ENCODE measurements around the gene GDPD4. TPM values are rescaled to one million over a fixed set of nuclear protein-coding genes. Genes with fewer than 3 reads are reported as not detected.

GDPD4 gene
- total RNA-seq, 1 donor from 2014 or later: not detected

DNA sequence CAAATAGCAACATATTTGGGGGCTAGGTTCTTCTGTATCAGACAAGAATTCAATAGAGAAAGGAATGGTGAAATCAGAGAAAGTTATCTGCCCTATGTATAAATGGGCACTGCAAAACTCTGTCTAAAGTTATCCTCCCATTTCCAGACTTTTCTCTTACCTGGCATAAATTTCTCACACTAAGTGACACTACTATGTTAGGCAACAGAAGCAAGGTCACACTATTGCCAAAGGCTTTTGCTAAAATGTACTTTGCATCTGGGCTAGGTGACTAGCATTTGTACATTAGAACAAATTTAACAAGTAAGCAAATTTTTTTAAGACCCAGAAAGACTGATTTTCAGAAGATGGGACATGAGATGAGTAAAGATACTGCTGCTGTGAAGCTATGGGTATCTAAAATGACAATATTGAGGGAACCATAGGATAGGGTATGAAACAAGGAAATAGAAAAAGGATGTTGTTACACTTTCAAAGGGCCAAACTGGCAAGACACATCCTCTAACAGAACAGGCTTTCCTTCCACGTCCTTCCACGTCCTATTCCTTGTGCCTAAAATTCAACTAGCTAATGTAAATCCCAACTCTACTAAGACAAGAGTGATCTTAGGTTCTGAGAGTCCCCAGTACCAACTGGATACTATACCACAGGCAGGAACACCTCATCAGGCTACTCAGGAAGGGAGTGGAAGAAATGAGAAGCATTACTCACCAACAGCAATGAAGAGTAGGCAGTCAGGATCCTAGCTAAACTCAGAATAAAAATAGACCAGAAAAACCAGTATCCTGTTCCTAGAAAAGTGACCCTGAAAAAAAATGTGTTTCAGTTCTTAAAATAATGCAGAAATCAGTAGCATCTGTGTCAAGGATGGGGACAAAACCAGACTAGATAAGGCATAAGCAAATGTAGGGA lies 22.6 kb downstream of the GDPD4 start:
- Histone ChIP-seq H3K27ac (ENCODE audit: low read depth, low read length) (no peak overlapping the region), H3K4me3 (ENCODE audit: low read length in 3 of 3) (no peak overlapping the region)

GRCh38 chr11:77276271-77276670 lies 25.2 kb downstream of the GDPD4 start:
- H3K4me1 ChIP-seq (ENCODE audit: control insufficient read depth in 3 of 3, insufficient read depth in 3 of 3, low read length in 3 of 3): peaks cover 0 to 6% (median 0%) of the 10 kb centered on the region in 3 donors
- no peak overlapping the region for H3K9ac ChIP-seq (ENCODE audit: low read depth in 1 of 3, low read length in 3 of 3)
- H3K27me3 ChIP-seq (ENCODE audit: control insufficient read depth in 3 of 3, insufficient read depth in 3 of 3, low read length in 3 of 3): no peaks in the 10 kb centered on the region
- H3K36me3 ChIP-seq (ENCODE audit: control insufficient read depth in 3 of 3, insufficient read depth in 3 of 3, low read length in 3 of 3): no peaks in the 10 kb centered on the region
- no peak overlapping the region for H3K27ac ChIP-seq (ENCODE audit: low read depth, low read length)
- peaks cover 0 to 4% (median 0%) of the 10 kb centered on the region in 3 donors for H3K9me3 ChIP-seq (ENCODE audit: control insufficient read depth in 3 of 3, low read length in 3 of 3)
- no peak overlapping the region for H3K4me3 ChIP-seq (ENCODE audit: low read length in 3 of 3)

More for the DNA sequence above, 22.6 kb downstream of the GDPD4 start:
- H3K9ac ChIP-seq (ENCODE audit: low read depth in 1 of 3, low read length in 3 of 3): no peak overlapping the region
- peaks cover 0 to 6% (median 0%) of the 10 kb centered on the region in 3 donors for H3K4me1 ChIP-seq (ENCODE audit: control insufficient read depth in 3 of 3, insufficient read depth in 3 of 3, low read length in 3 of 3)
- peaks cover 0 to 4% (median 0%) of the 10 kb centered on the region in 3 donors for H3K9me3 ChIP-seq (ENCODE audit: control insufficient read depth in 3 of 3, low read length in 3 of 3)
- H3K36me3 ChIP-seq (ENCODE audit: control insufficient read depth in 3 of 3, insufficient read depth in 3 of 3, low read length in 3 of 3): no peaks in the 10 kb centered on the region
- H3K27me3 ChIP-seq (ENCODE audit: control insufficient read depth in 3 of 3, insufficient read depth in 3 of 3, low read length in 3 of 3): no peaks in the 10 kb centered on the region

- Histone ChIP-seq H3K9ac (ENCODE audit: low read depth in 1 of 3, low read length in 3 of 3) (no peak overlapping the region), H3K27ac (ENCODE audit: low read depth, low read length) (no peak overlapping the region), H3K4me1 (ENCODE audit: control insufficient read depth in 3 of 3, insufficient read depth in 3 of 3, low read length in 3 of 3) (no peaks in the 10 kb centered on the region), H3K4me3 (ENCODE audit: low read length in 3 of 3) (no peak overlapping the region), H3K36me3 (ENCODE audit: control insufficient read depth in 3 of 3, insufficient read depth in 3 of 3, low read length in 3 of 3) (no peaks in the 10 kb centered on the region), H3K9me3 (ENCODE audit: control insufficient read depth in 3 of 3, low read length in 3 of 3) (no peaks in the 10 kb centered on the region), H3K27me3 (ENCODE audit: control insufficient read depth in 3 of 3, insufficient read depth in 3 of 3, low read length in 3 of 3) (no peaks in the 10 kb centered on the region)
Measured at GRCh38 chr11:77270921-77271320, 30.6 kb downstream of the GDPD4 start.

GRCh38 chr11:77269484-77270123 lies 31.9 kb downstream of the GDPD4 start:
- no peaks in the 10 kb centered on the region for H3K9me3 ChIP-seq (ENCODE audit: control insufficient read depth in 3 of 3, low read length in 3 of 3)
- H3K4me3 ChIP-seq (ENCODE audit: low read length in 3 of 3): no peak overlapping the region
- H3K9ac ChIP-seq (ENCODE audit: low read depth in 1 of 3, low read length in 3 of 3): no peak overlapping the region
- no peaks in the 10 kb centered on the region for H3K4me1 ChIP-seq (ENCODE audit: control insufficient read depth in 3 of 3, insufficient read depth in 3 of 3, low read length in 3 of 3)
- no peak overlapping the region for H3K27ac ChIP-seq (ENCODE audit: low read depth, low read length)
- no peaks in the 10 kb centered on the region for H3K27me3 ChIP-seq (ENCODE audit: control insufficient read depth in 3 of 3, insufficient read depth in 3 of 3, low read length in 3 of 3)
- H3K36me3 ChIP-seq (ENCODE audit: control insufficient read depth in 3 of 3, insufficient read depth in 3 of 3, low read length in 3 of 3): no peaks in the 10 kb centered on the region

DNA sequence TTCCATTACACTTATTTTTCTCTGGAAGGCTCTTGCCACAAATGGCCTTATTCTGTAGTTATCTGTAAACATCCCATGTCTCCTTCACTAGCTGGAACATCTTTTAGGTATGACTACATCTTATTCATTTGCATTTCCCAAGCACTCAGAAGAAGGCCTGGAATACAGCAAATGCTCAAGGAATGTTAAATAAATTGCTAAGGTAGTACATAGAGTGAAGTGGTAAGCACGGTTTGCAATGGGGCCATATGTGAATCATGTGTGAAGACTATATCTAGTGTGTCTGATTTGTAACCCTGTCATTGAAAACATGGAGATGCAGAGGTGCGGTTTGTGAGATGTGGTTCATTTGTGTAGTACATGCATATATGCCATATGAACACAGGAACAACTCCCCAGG lies 33.5 kb downstream of the GDPD4 start:
- Histone ChIP-seq H3K36me3 (ENCODE audit: control insufficient read depth in 3 of 3, insufficient read depth in 3 of 3, low read length in 3 of 3) (no peaks in the 10 kb centered on the region), H3K4me3 (ENCODE audit: low read length in 3 of 3) (no peak overlapping the region)

GRCh38 chr11:77266766-77267165 lies 34.7 kb downstream of the GDPD4 start:
- H3K27me3 ChIP-seq (ENCODE audit: control insufficient read depth in 3 of 3, insufficient read depth in 3 of 3, low read length in 3 of 3): no peaks in the 10 kb centered on the region
- H3K27ac ChIP-seq (ENCODE audit: low read depth, low read length): no peak overlapping the region
- no peaks in the 10 kb centered on the region for H3K4me1 ChIP-seq (ENCODE audit: control insufficient read depth in 3 of 3, insufficient read depth in 3 of 3, low read length in 3 of 3)
- H3K36me3 ChIP-seq (ENCODE audit: control insufficient read depth in 3 of 3, insufficient read depth in 3 of 3, low read length in 3 of 3): no peaks in the 10 kb centered on the region
- H3K4me3 ChIP-seq (ENCODE audit: low read length in 3 of 3): no peak overlapping the region
- no peak overlapping the region for H3K9ac ChIP-seq (ENCODE audit: low read depth in 1 of 3, low read length in 3 of 3)
- H3K9me3 ChIP-seq (ENCODE audit: control insufficient read depth in 3 of 3, low read length in 3 of 3): peaks cover 0 to 4% (median 3%) of the 10 kb centered on the region in 3 donors

More for the DNA sequence above, 33.5 kb downstream of the GDPD4 start:
- H3K27me3 ChIP-seq (ENCODE audit: control insufficient read depth in 3 of 3, insufficient read depth in 3 of 3, low read length in 3 of 3): no peaks in the 10 kb centered on the region
- H3K4me1 ChIP-seq (ENCODE audit: control insufficient read depth in 3 of 3, insufficient read depth in 3 of 3, low read length in 3 of 3): no peaks in the 10 kb centered on the region
- H3K9ac ChIP-seq (ENCODE audit: low read depth in 1 of 3, low read length in 3 of 3): no peak overlapping the region
- H3K27ac ChIP-seq (ENCODE audit: low read depth, low read length): no peak overlapping the region
- H3K9me3 ChIP-seq (ENCODE audit: control insufficient read depth in 3 of 3, low read length in 3 of 3): peaks cover 0 to 3% (median 0%) of the 10 kb centered on the region in 3 donors

GRCh38 chr11:77262803-77263202 lies 38.7 kb downstream of the GDPD4 start:
- H3K4me3 ChIP-seq (ENCODE audit: low read length in 3 of 3): no peak overlapping the region
- no peaks in the 10 kb centered on the region for H3K27me3 ChIP-seq (ENCODE audit: control insufficient read depth in 3 of 3, insufficient read depth in 3 of 3, low read length in 3 of 3)
- H3K9ac ChIP-seq (ENCODE audit: low read depth in 1 of 3, low read length in 3 of 3): no peak overlapping the region
- no peaks in the 10 kb centered on the region for H3K4me1 ChIP-seq (ENCODE audit: control insufficient read depth in 3 of 3, insufficient read depth in 3 of 3, low read length in 3 of 3)
- H3K36me3 ChIP-seq (ENCODE audit: control insufficient read depth in 3 of 3, insufficient read depth in 3 of 3, low read length in 3 of 3): no peaks in the 10 kb centered on the region
- H3K9me3 ChIP-seq (ENCODE audit: control insufficient read depth in 3 of 3, low read length in 3 of 3): peaks cover 0 to 4% (median 3%) of the 10 kb centered on the region in 3 donors
- no peak overlapping the region for H3K27ac ChIP-seq (ENCODE audit: low read depth, low read length)

GRCh38 chr11:77259641-77260040 lies 41.8 kb downstream of the GDPD4 start:
- Histone ChIP-seq H3K4me3 (ENCODE audit: low read length in 3 of 3) (no peak overlapping the region), H3K9me3 (ENCODE audit: control insufficient read depth in 3 of 3, low read length in 3 of 3) (peaks cover 0 to 4% (median 3%) of the 10 kb centered on the region in 3 donors), H3K4me1 (ENCODE audit: control insufficient read depth in 3 of 3, insufficient read depth in 3 of 3, low read length in 3 of 3) (no peaks in the 10 kb centered on the region), H3K27ac (ENCODE audit: low read depth, low read length) (no peak overlapping the region), H3K9ac (ENCODE audit: low read depth in 1 of 3, low read length in 3 of 3) (no peak overlapping the region), H3K36me3 (ENCODE audit: control insufficient read depth in 3 of 3, insufficient read depth in 3 of 3, low read length in 3 of 3) (no peaks in the 10 kb centered on the region), H3K27me3 (ENCODE audit: control insufficient read depth in 3 of 3, insufficient read depth in 3 of 3, low read length in 3 of 3) (no peaks in the 10 kb centered on the region)

- Histone ChIP-seq H3K27ac (ENCODE audit: low read depth, low read length) (no peak overlapping the region), H3K9me3 (ENCODE audit: control insufficient read depth in 3 of 3, low read length in 3 of 3) (peaks cover 0 to 4% (median 0%) of the 10 kb centered on the region in 3 donors), H3K4me1 (ENCODE audit: control insufficient read depth in 3 of 3, insufficient read depth in 3 of 3, low read length in 3 of 3) (no peaks in the 10 kb centered on the region), H3K4me3 (ENCODE audit: low read length in 3 of 3) (no peak overlapping the region), H3K27me3 (ENCODE audit: control insufficient read depth in 3 of 3, insufficient read depth in 3 of 3, low read length in 3 of 3) (peaks cover 0 to 3% (median 0%) of the 10 kb centered on the region in 3 donors), H3K36me3 (ENCODE audit: control insufficient read depth in 3 of 3, insufficient read depth in 3 of 3, low read length in 3 of 3) (no peaks in the 10 kb centered on the region), H3K9ac (ENCODE audit: low read depth in 1 of 3, low read length in 3 of 3) (no peak overlapping the region)
Measured at GRCh38 chr11:77253690-77254089, 47.8 kb downstream of the GDPD4 start.

All from skeletal muscle tissue (tissue), 4 donors.